ENCODE data around the gene NEK5. TPM values are rescaled to one million over a fixed set of nuclear protein-coding genes. Genes with fewer than 3 reads are reported as not detected.
"Not testable (repeated sequence)": the region's sequence is repeated elsewhere in the genome, so short reads cannot be mapped to it uniquely, and the experiment has no call there.

NEK5 gene
- total RNA-seq, 1 experiment from 2014 or later: not detected

DNA sequence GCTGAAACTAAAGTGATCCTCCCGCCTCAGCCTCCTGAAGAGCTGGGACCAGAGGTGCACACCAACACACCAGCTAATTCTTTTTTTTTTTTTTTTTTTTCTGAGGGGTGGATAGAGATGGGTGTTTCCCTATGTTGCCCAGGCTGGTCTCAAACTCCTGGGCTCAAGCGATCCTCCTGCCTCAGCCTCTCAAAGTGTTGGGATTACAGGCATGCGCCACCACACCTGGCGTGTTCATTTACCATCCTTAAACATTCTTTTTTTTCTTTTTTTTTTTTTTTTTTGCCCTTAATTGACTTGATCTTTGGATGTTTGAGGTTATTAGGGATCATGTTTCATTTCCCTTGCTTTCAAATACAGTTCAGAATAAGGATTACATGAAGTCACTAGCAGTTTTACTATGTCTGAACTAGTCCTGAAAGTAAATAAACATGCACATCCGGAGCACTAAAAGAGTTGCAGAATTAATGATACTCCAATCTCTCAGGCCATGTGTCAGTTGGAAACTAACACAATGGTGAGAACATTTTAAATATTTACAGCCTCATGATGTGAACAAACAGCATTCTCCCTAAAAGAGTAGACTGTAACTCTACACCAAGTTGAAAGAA is 94.2 kb downstream of the NEK5 start:
- Histone ChIP-seq H4K20me1 (ENCODE audit: insufficient read depth) (no peaks in the 10 kb centered on the region), H3K9me2 (ENCODE audit: insufficient read depth) (no peaks in the 10 kb centered on the region), H3K79me2 (ENCODE audit: low read depth) (no peaks in the 10 kb centered on the region), H3K4me2 (no peak overlapping the region), H3F3A (ENCODE audit: insufficient read depth, low read depth) (0 out of 2 replicates have a peak, but pooled peaks cover 4% of the 10 kb centered on the region), H3K4me1 (replicated peaks; ENCODE audit: insufficient read depth) (no peaks in the 10 kb centered on the region), H3K27me3 (ENCODE audit: insufficient read depth, low read depth) (no peaks in the 10 kb centered on the region), H2AFZ (no peak overlapping the region), H3K9me3 (ENCODE audit: insufficient read depth, low read depth) (no peaks in the 10 kb centered on the region), H3K36me3 (ENCODE audit: low read depth) (no peaks in the 10 kb centered on the region), H3K27ac (no peak overlapping the region), H3K4me3 (no peak overlapping the region)
- TF ChIP-seq CTCF (conservative IDR thresholded peaks at IDR 0.05) (no peak), EZH2 (IDR thresholded peaks at IDR 0.05; ENCODE audit: low read depth) (no peak)
- BruUV-seq (replicated peaks): no TSS peak
- ChIA-PET POLR2A (ENCODE audit: unreplicated experiment) (no interaction called here), CTCF (interaction anchor here (0.6 kb wide), 1 partner anchor 214 kb away, joined by 6 read pairs; no protein-coding TSS in a partner anchor)
- intact Hi-C loops (cut with micrococcal nuclease; ENCODE audit: unreplicated experiment): no loop called here
- no peak for DNase-seq

- Histone ChIP-seq H3K4me3 (no peak overlapping the region), H3K79me2 (ENCODE audit: low read depth) (no peaks in the 10 kb centered on the region), H3F3A (ENCODE audit: insufficient read depth, low read depth) (0 out of 2 replicates have a peak, but pooled peaks cover 4% of the 10 kb centered on the region), H3K9me2 (ENCODE audit: insufficient read depth) (no peaks in the 10 kb centered on the region), H3K27ac (no peak overlapping the region), H3K36me3 (ENCODE audit: low read depth) (peaks cover 12% of the 10 kb centered on the region), H3K27me3 (ENCODE audit: insufficient read depth, low read depth) (no peaks in the 10 kb centered on the region), H2AFZ (no peak overlapping the region), H3K4me2 (no peak overlapping the region), H4K20me1 (ENCODE audit: insufficient read depth) (no peaks in the 10 kb centered on the region), H3K4me1 (replicated peaks; ENCODE audit: insufficient read depth) (no peaks in the 10 kb centered on the region), H3K9me3 (ENCODE audit: insufficient read depth, low read depth) (no peaks in the 10 kb centered on the region)
- no peak for DNase-seq
- no TSS peak for BruUV-seq (replicated peaks)
- ChIA-PET CTCF (no interaction called here), POLR2A (ENCODE audit: unreplicated experiment) (interaction anchor here (0.7 kb wide), 1 partner anchor 585 kb away, joined by 7 read pairs; no protein-coding TSS in a partner anchor)
- TF ChIP-seq CTCF (conservative IDR thresholded peaks at IDR 0.05): no peak
- TF ChIP-seq EZH2 (IDR thresholded peaks at IDR 0.05; ENCODE audit: low read depth): no peak
- intact Hi-C loops (cut with micrococcal nuclease; ENCODE audit: unreplicated experiment): no loop called here
Measured at GRCh38 chr13:52033039-52033438, 95.8 kb downstream of the NEK5 start.

DNA sequence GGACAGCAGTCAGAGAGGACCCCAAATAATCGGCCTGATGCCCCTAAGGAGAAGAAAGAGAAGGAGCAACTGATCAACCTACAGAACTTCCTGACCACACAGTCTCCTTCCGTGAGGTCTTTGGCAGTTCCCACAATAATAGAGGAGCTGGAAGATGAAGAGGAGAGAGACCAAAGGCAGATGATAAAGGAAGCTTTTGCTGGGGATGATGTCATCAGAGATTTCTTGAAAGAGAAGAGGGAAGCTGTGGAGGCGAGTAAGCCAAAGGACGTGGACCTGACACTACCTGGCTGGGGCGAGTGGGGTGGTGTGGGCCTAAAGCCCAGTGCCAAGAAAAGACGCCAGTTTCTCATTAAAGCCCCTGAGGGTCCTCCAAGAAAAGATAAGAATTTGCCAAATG is 98.5 kb downstream of the NEK5 start:
- H3K9me2 ChIP-seq (ENCODE audit: insufficient read depth); CTCF ChIA-PET; H3K79me2 ChIP-seq (ENCODE audit: low read depth); H3K4me1 ChIP-seq (replicated peaks; ENCODE audit: insufficient read depth); H3K4me2 ChIP-seq; H3K27me3 ChIP-seq (ENCODE audit: insufficient read depth, low read depth); DNase-seq; H4K20me1 ChIP-seq (ENCODE audit: insufficient read depth); H3F3A ChIP-seq (ENCODE audit: insufficient read depth, low read depth); POLR2A ChIA-PET (ENCODE audit: unreplicated experiment); BruUV-seq (replicated peaks); H3K4me3 ChIP-seq; H2AFZ ChIP-seq; H3K27ac ChIP-seq; intact Hi-C loops (cut with micrococcal nuclease; ENCODE audit: unreplicated experiment): not testable (repeated sequence)
- Histone ChIP-seq H3K36me3 (ENCODE audit: low read depth) (peaks cover 33% of the 10 kb centered on the region), H3K9me3 (ENCODE audit: insufficient read depth, low read depth) (peaks cover 11% of the 10 kb centered on the region; the same call in 1 of the 2 replicates)

GRCh38 chr13:52029569-52029968 is 99.3 kb downstream of the NEK5 start:
- BruUV-seq (replicated peaks): TSS peak; percentile 10
- POLR2A ChIA-PET (ENCODE audit: unreplicated experiment): no interaction called here
- DNase-seq: no peak

More at GRCh38 chr13:52029569-52029968, 99.3 kb downstream of the NEK5 start:
- Histone ChIP-seq H3F3A (ENCODE audit: insufficient read depth, low read depth) (0 out of 2 replicates have a peak, but pooled peaks cover 4% of the 10 kb centered on the region), H4K20me1 (ENCODE audit: insufficient read depth) (no peaks in the 10 kb centered on the region), H3K9me2 (ENCODE audit: insufficient read depth) (no peaks in the 10 kb centered on the region), H3K4me3 (no peak overlapping the region), H3K4me1 (replicated peaks; ENCODE audit: insufficient read depth) (no peaks in the 10 kb centered on the region), H2AFZ (no peak overlapping the region), H3K79me2 (ENCODE audit: low read depth) (peaks cover 3% of the 10 kb centered on the region; the same call in 1 of the 2 replicates), H3K27me3 (ENCODE audit: insufficient read depth, low read depth) (no peaks in the 10 kb centered on the region), H3K9me3 (ENCODE audit: insufficient read depth, low read depth) (peaks cover 11% of the 10 kb centered on the region; the same call in 1 of the 2 replicates), H3K4me2 (no peak overlapping the region), H3K27ac (no peak overlapping the region), H3K36me3 (ENCODE audit: low read depth) (peaks cover 41% of the 10 kb centered on the region)
- TF ChIP-seq CTCF (conservative IDR thresholded peaks at IDR 0.05) (no peak), EZH2 (IDR thresholded peaks at IDR 0.05; ENCODE audit: low read depth) (no peak)
- intact Hi-C loops (cut with micrococcal nuclease; ENCODE audit: unreplicated experiment): no loop called here
- CTCF ChIA-PET: no interaction called here
